Measurements from ENCODE around the gene MACROD2. TPM values are rescaled to one million over a fixed set of nuclear protein-coding genes. Genes with fewer than 3 reads are reported as not detected.

The MACROD2 gene
- total and polyA plus RNA-seq, 2 of the 4 experiments (the other 2 are of a cell fraction) = not detected

DNA sequence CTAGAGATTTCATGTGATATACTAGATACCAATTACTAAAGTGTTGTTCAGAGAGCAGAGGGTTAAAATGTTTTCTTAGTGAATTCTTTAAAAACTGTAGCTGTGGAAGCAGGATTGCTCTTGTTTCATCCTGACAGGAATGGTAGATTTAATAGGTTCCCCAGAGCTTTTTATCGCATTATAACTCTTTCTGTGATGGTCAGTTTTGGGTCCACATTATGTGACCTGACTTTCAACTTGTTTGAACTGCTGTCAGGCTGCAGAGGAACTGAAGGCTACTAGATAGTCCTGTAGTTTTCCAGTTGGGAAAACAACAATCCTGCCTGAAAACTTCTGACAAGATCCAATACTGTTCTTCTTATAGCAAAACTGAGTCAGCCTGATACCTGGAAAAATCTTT lies 671.4 kb downstream of the MACROD2 start:
- H2BK15ac ChIP-seq (ENCODE audit: low read depth, low read length) = no peak overlapping the region
- ChIA-PET POLR2A (ENCODE audit: unreplicated experiment) (no interaction called here), CTCF (no interaction called here)
- H3K9ac ChIP-seq (ENCODE audit: low read depth, low read length) = no peak overlapping the region
- TF ChIP-seq RCOR1 (IDR thresholded peaks at IDR 0.05; ENCODE audit: insufficient replicate concordance, low read length) (no peak), NFE2L2 (IDR thresholded peaks at IDR 0.05; ENCODE audit: low read depth, low read length) (no peak), MXI1 (IDR thresholded peaks at IDR 0.05; ENCODE audit: borderline replicate concordance, low read depth, low read length) (no peak), POLR2A (IDR thresholded peaks at IDR 0.05; ENCODE audit: low read depth, low read length) (no peak), CHD1 (IDR thresholded peaks at IDR 0.05; ENCODE audit: low read depth, low read length) (no peak), MAFK (IDR thresholded peaks at IDR 0.05; ENCODE audit: low read depth, low read length) (no peak), CEBPB (IDR thresholded peaks at IDR 0.05; ENCODE audit: low read depth, low read length) (no peak), MAZ (IDR thresholded peaks at IDR 0.05; ENCODE audit: borderline replicate concordance, low read depth, low read length) (no peak), RFX5 (IDR thresholded peaks at IDR 0.05; ENCODE audit: low read depth, low read length) (no peak), FOS (IDR thresholded peaks at IDR 0.05; ENCODE audit: low read depth, low read length) (no peak), BHLHE40 (IDR thresholded peaks at IDR 0.05; ENCODE audit: low read depth, low read length) (no peak), RAD21 (IDR thresholded peaks at IDR 0.05; ENCODE audit: low read length) (no peak), SMC3 (IDR thresholded peaks at IDR 0.05; ENCODE audit: low read depth, low read length) (no peak)
- TF ChIP-seq, protein P1, sequence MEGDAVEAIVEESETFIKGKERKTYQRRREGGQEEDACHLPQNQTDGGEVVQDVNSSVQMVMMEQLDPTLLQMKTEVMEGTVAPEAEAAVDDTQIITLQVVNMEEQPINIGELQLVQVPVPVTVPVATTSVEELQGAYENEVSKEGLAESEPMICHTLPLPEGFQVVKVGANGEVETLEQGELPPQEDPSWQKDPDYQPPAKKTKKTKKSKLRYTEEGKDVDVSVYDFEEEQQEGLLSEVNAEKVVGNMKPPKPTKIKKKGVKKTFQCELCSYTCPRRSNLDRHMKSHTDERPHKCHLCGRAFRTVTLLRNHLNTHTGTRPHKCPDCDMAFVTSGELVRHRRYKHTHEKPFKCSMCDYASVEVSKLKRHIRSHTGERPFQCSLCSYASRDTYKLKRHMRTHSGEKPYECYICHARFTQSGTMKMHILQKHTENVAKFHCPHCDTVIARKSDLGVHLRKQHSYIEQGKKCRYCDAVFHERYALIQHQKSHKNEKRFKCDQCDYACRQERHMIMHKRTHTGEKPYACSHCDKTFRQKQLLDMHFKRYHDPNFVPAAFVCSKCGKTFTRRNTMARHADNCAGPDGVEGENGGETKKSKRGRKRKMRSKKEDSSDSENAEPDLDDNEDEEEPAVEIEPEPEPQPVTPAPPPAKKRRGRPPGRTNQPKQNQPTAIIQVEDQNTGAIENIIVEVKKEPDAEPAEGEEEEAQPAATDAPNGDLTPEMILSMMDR (conservative IDR thresholded peaks at IDR 0.05; ENCODE audit: low read depth, low read length) = no peak
- TF ChIP-seq, protein P2, sequence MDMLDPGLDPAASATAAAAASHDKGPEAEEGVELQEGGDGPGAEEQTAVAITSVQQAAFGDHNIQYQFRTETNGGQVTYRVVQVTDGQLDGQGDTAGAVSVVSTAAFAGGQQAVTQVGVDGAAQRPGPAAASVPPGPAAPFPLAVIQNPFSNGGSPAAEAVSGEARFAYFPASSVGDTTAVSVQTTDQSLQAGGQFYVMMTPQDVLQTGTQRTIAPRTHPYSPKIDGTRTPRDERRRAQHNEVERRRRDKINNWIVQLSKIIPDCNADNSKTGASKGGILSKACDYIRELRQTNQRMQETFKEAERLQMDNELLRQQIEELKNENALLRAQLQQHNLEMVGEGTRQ (IDR thresholded peaks at IDR 0.05; ENCODE audit: low read depth, low read length) = no peak
- TF ChIP-seq, protein P3, sequence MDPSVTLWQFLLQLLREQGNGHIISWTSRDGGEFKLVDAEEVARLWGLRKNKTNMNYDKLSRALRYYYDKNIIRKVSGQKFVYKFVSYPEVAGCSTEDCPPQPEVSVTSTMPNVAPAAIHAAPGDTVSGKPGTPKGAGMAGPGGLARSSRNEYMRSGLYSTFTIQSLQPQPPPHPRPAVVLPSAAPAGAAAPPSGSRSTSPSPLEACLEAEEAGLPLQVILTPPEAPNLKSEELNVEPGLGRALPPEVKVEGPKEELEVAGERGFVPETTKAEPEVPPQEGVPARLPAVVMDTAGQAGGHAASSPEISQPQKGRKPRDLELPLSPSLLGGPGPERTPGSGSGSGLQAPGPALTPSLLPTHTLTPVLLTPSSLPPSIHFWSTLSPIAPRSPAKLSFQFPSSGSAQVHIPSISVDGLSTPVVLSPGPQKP (IDR thresholded peaks at IDR 0.05; ENCODE audit: borderline replicate concordance, low read depth, low read length) = no peak
- H4K91ac ChIP-seq (ENCODE audit: insufficient read depth, low read depth, low read length) = no peak overlapping the region
- no peaks in the 10 kb centered on the region for H4K20me1 ChIP-seq (ENCODE audit: insufficient read depth, low read length)
- ATAC-seq (ENCODE audit: low read depth) (no peak), DNase-seq (no peak)
- no peak overlapping the region for H2AFZ ChIP-seq (replicated peaks; ENCODE audit: low read length, poor library complexity)
- H3K4ac ChIP-seq (ENCODE audit: low read depth, low read length) = no peak overlapping the region
- H4K8ac ChIP-seq (ENCODE audit: low read depth in 2 of 2, low read length in 2 of 2) = no peak overlapping the region
- in situ Hi-C loops (cut with MboI; ENCODE audit: low sequenced_read_pairs) = no loop called here
- intact Hi-C loops (cut with micrococcal nuclease) = no loop called here
- no peak overlapping the region for H3K18ac ChIP-seq (ENCODE audit: low read depth, low read length)
- no peaks in the 10 kb centered on the region for H3K36me3 ChIP-seq (ENCODE audit: control insufficient read depth, insufficient read depth, low read length)
- no peak overlapping the region for H3K14ac ChIP-seq (replicated peaks; ENCODE audit: low read depth, low read length)
- no peaks in the 10 kb centered on the region for H3K4me1 ChIP-seq (ENCODE audit: control insufficient read depth, insufficient read depth, low read length)
- no peaks in the 10 kb centered on the region for H3K27me3 ChIP-seq (ENCODE audit: control insufficient read depth, insufficient read depth, low read length)
- H3K9me3 ChIP-seq (ENCODE audit: control insufficient read depth, insufficient read depth, low read length) = no peaks in the 10 kb centered on the region
- H2BK20ac ChIP-seq (ENCODE audit: low read depth, low read length) = no peak overlapping the region
- H2BK120ac ChIP-seq (ENCODE audit: low read depth, low read length) = no peak overlapping the region
- no peak overlapping the region for H2BK5ac ChIP-seq (ENCODE audit: low read depth, low read length, poor library complexity, severe bottlenecking)
- H3K9me1 ChIP-seq (ENCODE audit: insufficient read depth, low read length) = no peaks in the 10 kb centered on the region
- WGBS, 2 experiments (ENCODE audit: extremely low coverage in 2 of 2, insufficient read length in 1 of 2) = no CpG with 5 or more reads among the region's 1 CpG
- no peak overlapping the region for H3K27ac ChIP-seq (ENCODE audit: insufficient read depth, low read length)
- dilution Hi-C loops (cut with HindIII; ENCODE audit: low sequenced_read_pairs, unreplicated experiment) = no loop called here
- H4K5ac ChIP-seq (ENCODE audit: low read depth, low read length) = no peak overlapping the region
- H2AK9ac ChIP-seq (replicated peaks; ENCODE audit: low read depth, low read length, poor library complexity) = no peak overlapping the region
- H3K79me1 ChIP-seq (ENCODE audit: low read depth in 1 of 2, low read length in 2 of 2) = no peaks in the 10 kb centered on the region
- no TSS peak for BruUV-seq (replicated peaks)
- no peak overlapping the region for H3K4me2 ChIP-seq (ENCODE audit: low read depth, low read length)
- no peak overlapping the region for H3K4me3 ChIP-seq (ENCODE audit: insufficient read depth, low read depth, low read length)
- no peak overlapping the region for H3K23ac ChIP-seq (ENCODE audit: low read depth, low read length)
- H2AK5ac ChIP-seq (ENCODE audit: low read depth, low read length) = no peak overlapping the region
- no peak overlapping the region for H3K56ac ChIP-seq (ENCODE audit: extremely low read depth, insufficient read depth, low read length)

Measured in IMR-90 (cell line).